SU-DHL-6 (cell line): ENCODE results near the gene SERBP1.

ENCODE experiments used
- CTCF ChIP-seq: fragments of 200-600 bp; sonication (generic); IDR thresholded peaks from one replicate; pipeline ENCODE4 v1.5.1; 2017; ENCODE audit warnings: antibody characterized with exemption, mild to moderate bottlenecking, low read length, moderate library complexity; ENCODE audit not compliant: insufficient read depth, poor library complexity, severe bottlenecking
- EZH2phosphoT487 ChIP-seq: fragments of 200-600 bp; sonication (generic), shearing (Covaris generic); conservative IDR thresholded peaks from 2 replicates; pipeline ENCODE4 v1.6.1; 2018; ENCODE audit warnings: mild to moderate bottlenecking, antibody characterized with exemption, low read length, moderate library complexity, mixed read lengths

DNA sequence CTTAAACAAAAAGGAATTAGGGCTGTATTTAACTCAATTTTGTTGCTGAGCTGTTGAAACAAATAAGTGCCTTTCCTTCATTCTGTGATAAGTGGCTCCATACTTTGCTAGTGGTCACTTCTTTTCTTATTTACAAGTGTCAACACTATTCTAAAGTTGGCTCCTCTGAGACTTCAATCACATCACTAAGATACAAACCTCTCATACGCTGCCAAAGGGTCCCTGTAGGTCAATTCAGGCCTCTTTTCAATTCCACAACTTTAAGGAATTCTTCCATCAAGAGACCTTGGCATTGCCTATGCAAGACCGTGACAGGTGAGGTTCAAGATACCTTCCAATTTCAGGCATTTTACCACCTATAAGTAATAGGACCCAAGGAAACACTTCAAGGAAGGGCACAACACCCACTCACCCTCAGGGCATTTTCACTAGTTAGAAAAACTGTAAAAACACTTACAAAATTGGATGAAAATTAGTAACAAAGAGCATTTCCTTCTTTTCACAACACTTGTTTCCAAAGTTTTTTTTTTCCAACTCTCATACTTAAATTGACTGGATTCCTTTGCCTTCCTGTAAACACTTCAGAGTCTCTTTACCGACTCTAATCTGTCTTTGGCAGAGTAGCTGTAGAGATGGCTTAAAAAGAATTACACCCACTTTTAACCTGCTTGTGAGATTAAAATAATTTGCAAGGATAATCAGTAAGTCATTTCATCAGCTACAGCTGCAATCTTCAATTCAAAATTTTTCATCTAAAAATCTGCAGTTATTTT, 24.5 kb downstream of the SERBP1 start:
- TF ChIP-seq CTCF (no peak), EZH2phosphoT487 (no peak)
